ENCODE results near the gene VWA8.
"Not testable (repeated sequence)": the region's sequence is repeated elsewhere in the genome, so short reads cannot be mapped to it uniquely, and the experiment has no call there.

Gene VWA8

GRCh38 chr13:41813426-41813825 is 147.5 kb downstream of the VWA8 start:
- POLR2A ChIA-PET, result no interaction called here
- CTCF ChIA-PET, result interaction anchor here (0.8 to 2.4 kb wide), 3 partner anchors 9 to 146 kb away, joined by 3 to 7 read pairs (median 4); no protein-coding TSS in a partner anchor
- no peak for DNase-seq (ENCODE audit: extremely low spot score)
- TF ChIP-seq CTCF (IDR thresholded peaks at IDR 0.05; ENCODE audit: control extremely low read depth, extremely low read depth, low read depth, missing control alignments), result no peak

- CTCF ChIA-PET, result interaction anchor here (0.8 to 2.4 kb wide), 3 partner anchors 107 to 145 kb away, joined by 3 to 7 read pairs (median 3); no protein-coding TSS in a partner anchor
- TF ChIP-seq CTCF (IDR thresholded peaks at IDR 0.05; ENCODE audit: control extremely low read depth, extremely low read depth, low read depth, missing control alignments), result no peak
- peak; percentile 25 for DNase-seq (ENCODE audit: extremely low spot score)
- POLR2A ChIA-PET, result no interaction called here
These were observed 148.1 kb downstream of the VWA8 start for GRCh38 chr13:41812851-41813250.

- no peak for TF ChIP-seq CTCF (IDR thresholded peaks at IDR 0.05; ENCODE audit: control extremely low read depth, extremely low read depth, low read depth, missing control alignments)
- ChIA-PET POLR2A (no interaction called here), CTCF (interaction anchor here (0.8 to 1.1 kb wide), 3 partner anchors 11 to 143 kb away, joined by 3 to 5 read pairs (median 3); no protein-coding TSS in a partner anchor)
- no peak for DNase-seq (ENCODE audit: extremely low spot score)
These were observed 148.7 kb downstream of the VWA8 start for GRCh38 chr13:41812237-41812636.

- ChIA-PET CTCF (interaction anchor here (1.1 kb wide), 1 partner anchor 10 kb away, joined by 5 read pairs; no protein-coding TSS in a partner anchor), POLR2A (no interaction called here)
- TF ChIP-seq CTCF (IDR thresholded peaks at IDR 0.05; ENCODE audit: control extremely low read depth, extremely low read depth, low read depth, missing control alignments), result no peak
- DNase-seq (ENCODE audit: extremely low spot score), result peak; percentile 12
These were observed 149.3 kb downstream of the VWA8 start for GRCh38 chr13:41811588-41812021.

- no peak for TF ChIP-seq CTCF (IDR thresholded peaks at IDR 0.05; ENCODE audit: control extremely low read depth, extremely low read depth, low read depth, missing control alignments)
- CTCF ChIA-PET, result no interaction called here
- DNase-seq (ENCODE audit: extremely low spot score), result no peak
- POLR2A ChIA-PET, result no interaction called here
These were observed 150.9 kb downstream of the VWA8 start for GRCh38 chr13:41809962-41810361.

GRCh38 chr13:41803445-41803735 is 157.5 kb downstream of the VWA8 start:
- DNase-seq (ENCODE audit: extremely low spot score); POLR2A ChIA-PET: not testable (repeated sequence)
- CTCF ChIA-PET, result interaction anchor here (1.5 to 2.1 kb wide), 2 partner anchors 13 to 15 kb away, joined by 5 to 6 read pairs; no protein-coding TSS in a partner anchor

GRCh38 chr13:41802684-41803444 is 158.0 kb downstream of the VWA8 start:
- POLR2A ChIA-PET, result no interaction called here
- DNase-seq (ENCODE audit: extremely low spot score), result no peak
- no peak for TF ChIP-seq CTCF (IDR thresholded peaks at IDR 0.05; ENCODE audit: control extremely low read depth, extremely low read depth, low read depth, missing control alignments)
- CTCF ChIA-PET, result interaction anchor here (1.4 to 2.1 kb wide), 2 partner anchors 11 to 15 kb away, joined by 4 to 5 read pairs; no protein-coding TSS in a partner anchor
